ENCODE results near the gene C1QTNF9.

DNA sequence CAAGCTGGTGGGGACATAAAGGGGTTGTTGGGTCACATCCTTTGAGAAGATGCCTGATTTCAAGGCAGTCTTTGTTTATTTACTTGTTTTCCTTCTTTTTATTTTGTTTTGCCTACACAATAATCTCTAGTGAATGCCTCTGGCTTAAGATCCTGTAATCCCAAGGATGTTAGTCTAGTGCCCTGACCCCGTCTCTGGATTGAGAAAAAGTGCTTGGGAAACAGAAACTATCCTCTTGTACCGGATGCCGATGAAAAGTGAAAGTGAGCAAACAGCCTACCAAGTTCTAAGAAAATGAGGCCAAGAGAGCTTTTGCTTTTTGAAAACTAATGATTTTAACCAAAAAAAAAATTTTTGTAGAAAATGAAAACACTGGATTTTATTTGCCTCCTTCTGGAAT is 42.1 kb upstream of the C1QTNF9 start:
- TF ChIP-seq, protein P1, sequence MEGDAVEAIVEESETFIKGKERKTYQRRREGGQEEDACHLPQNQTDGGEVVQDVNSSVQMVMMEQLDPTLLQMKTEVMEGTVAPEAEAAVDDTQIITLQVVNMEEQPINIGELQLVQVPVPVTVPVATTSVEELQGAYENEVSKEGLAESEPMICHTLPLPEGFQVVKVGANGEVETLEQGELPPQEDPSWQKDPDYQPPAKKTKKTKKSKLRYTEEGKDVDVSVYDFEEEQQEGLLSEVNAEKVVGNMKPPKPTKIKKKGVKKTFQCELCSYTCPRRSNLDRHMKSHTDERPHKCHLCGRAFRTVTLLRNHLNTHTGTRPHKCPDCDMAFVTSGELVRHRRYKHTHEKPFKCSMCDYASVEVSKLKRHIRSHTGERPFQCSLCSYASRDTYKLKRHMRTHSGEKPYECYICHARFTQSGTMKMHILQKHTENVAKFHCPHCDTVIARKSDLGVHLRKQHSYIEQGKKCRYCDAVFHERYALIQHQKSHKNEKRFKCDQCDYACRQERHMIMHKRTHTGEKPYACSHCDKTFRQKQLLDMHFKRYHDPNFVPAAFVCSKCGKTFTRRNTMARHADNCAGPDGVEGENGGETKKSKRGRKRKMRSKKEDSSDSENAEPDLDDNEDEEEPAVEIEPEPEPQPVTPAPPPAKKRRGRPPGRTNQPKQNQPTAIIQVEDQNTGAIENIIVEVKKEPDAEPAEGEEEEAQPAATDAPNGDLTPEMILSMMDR (IDR thresholded peaks at IDR 0.05) = no peak
- TF ChIP-seq POLR2A (IDR thresholded peaks at IDR 0.05) = no peak
